Spleen (tissue), 7 donors: ENCODE results near the gene INTS6.

Source experiments
- CTCF ChIP-seq, 11 experiments: fragments of 200-600 bp in 7 of 11; fragments of 450-650 bp in 4 of 11; sonication (generic) in 4 of 11; IDR thresholded peaks in 8 of 11; conservative IDR thresholded peaks in 3 of 11; 1 replicate in 7 of 11; 2 replicates in 4 of 11; pipeline versions ENCODE4 v1.4.0 to v1.8.0; 2016 to 2021; ENCODE audit warnings: antibody characterized with exemption in 11 of 11, inconsistent platforms in 4 of 11, mild to moderate bottlenecking in 1 of 11
- POLR2AphosphoS5 ChIP-seq, 3 donors: sonication (generic); formaldehyde crosslinking; IDR thresholded peaks; one replicate each; pipeline ENCODE4 v1.5.1; 2017; ENCODE audit warnings: antibody characterized with exemption in 3 of 3
- donor health status: DM: no; HTN: no; CAD: no; lungs with moderate emphysema.
- donor health status: DM: no; HTN: no; CAD: no.
- donor health status: DM: no; HTN: no; CAD: no.

GRCh38 chr13:51397262-51397941, 55.4 kb downstream of the INTS6 start:
- no peak for TF ChIP-seq CTCF (IDR thresholded peaks at IDR 0.05 in 8 of 11, conservative IDR thresholded peaks at IDR 0.05 in 3 of 11)
- TF ChIP-seq POLR2AphosphoS5 (IDR thresholded peaks at IDR 0.05) = no peak
